ENCODE results near the gene MRPL50.

MRPL50 gene

GRCh38 chr9:101375546-101375945 lies 22.9 kb downstream of the MRPL50 start:
- no peak for DNase-seq (ENCODE audit: low read depth in 3 of 3)

GRCh38 chr9:101372327-101373118 lies 25.9 kb downstream of the MRPL50 start:
- DNase-seq (ENCODE audit: low read depth in 3 of 3): no peak

- no peak for DNase-seq (ENCODE audit: low read depth in 3 of 3)
These were observed 26.6 kb downstream of the MRPL50 start for GRCh38 chr9:101371813-101372212.

DNA sequence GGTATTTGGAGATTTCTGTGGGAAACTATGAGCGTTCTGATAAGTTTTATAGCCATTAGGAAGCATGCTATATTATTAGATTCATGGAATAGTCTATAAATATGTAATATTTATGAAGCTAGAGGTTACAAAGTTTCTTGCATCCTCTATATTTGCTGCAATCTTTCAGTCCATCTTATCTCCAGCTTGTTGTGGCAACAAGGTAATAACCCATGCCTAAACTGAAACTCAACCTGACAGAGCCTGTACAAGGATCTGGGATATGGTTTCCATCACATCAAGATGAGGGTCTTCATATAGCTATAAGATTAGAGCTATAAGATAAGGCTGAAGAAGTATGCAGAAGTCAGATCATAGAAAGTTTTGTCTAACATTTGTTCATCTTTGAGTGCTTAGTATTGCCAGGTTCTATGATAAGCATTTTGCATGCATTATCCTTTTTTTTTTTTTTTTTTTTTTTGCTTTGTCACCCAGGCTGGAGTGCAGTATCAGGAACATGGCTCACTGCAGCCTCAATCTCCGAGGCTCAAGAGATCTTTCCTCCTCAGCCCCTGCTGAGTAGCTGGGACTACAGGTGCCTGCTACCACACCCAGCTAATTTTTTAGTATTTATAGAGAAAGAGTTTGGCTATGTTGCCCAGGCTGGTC lies 28.4 kb downstream of the MRPL50 start:
- DNase-seq (ENCODE audit: low read depth in 3 of 3): no peak

- no peak for DNase-seq (ENCODE audit: low read depth in 3 of 3)
These were observed 29.1 kb downstream of the MRPL50 start for GRCh38 chr9:101369286-101369685.

- no peak for DNase-seq (ENCODE audit: low read depth in 3 of 3)
These were observed 31.1 kb downstream of the MRPL50 start for GRCh38 chr9:101367323-101367722.

GRCh38 chr9:101366038-101366756 lies 32.2 kb downstream of the MRPL50 start:
- DNase-seq (ENCODE audit: low read depth in 3 of 3): no peak

DNA sequence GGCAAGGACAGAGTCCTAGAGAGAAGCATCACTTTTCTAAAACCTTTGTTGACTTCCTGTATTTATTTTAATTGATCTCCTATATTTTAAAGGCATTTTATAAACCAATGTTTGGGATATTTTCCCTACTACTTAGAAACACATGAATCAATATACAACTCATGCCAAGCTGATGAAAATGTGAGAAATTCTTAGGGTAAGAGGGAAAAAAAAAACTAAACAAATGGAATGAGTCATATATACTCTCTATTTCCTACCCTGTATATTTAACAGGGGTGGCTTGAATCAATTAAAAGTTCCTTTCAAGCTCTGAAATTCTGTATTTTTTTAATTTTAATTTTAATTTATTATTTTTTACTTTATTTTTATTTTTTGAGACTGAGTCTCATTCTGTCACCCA lies 33.2 kb downstream of the MRPL50 start:
- DNase-seq (ENCODE audit: low read depth in 3 of 3): no peak

GRCh38 chr9:101362450-101362849 lies 36.0 kb downstream of the MRPL50 start:
- DNase-seq (ENCODE audit: low read depth in 3 of 3): no peak

GRCh38 chr9:101360647-101361046 lies 37.8 kb downstream of the MRPL50 start:
- no peak for DNase-seq (ENCODE audit: low read depth in 3 of 3)

GRCh38 chr9:101359679-101360078 lies 38.7 kb downstream of the MRPL50 start:
- no peak for DNase-seq (ENCODE audit: low read depth in 3 of 3)

GRCh38 chr9:101356619-101357018 lies 41.8 kb downstream of the MRPL50 start:
- DNase-seq (ENCODE audit: low read depth in 3 of 3): no peak

- DNase-seq (ENCODE audit: low read depth in 3 of 3): no peak
These were observed 43.4 kb downstream of the MRPL50 start for GRCh38 chr9:101354765-101355708.

DNA sequence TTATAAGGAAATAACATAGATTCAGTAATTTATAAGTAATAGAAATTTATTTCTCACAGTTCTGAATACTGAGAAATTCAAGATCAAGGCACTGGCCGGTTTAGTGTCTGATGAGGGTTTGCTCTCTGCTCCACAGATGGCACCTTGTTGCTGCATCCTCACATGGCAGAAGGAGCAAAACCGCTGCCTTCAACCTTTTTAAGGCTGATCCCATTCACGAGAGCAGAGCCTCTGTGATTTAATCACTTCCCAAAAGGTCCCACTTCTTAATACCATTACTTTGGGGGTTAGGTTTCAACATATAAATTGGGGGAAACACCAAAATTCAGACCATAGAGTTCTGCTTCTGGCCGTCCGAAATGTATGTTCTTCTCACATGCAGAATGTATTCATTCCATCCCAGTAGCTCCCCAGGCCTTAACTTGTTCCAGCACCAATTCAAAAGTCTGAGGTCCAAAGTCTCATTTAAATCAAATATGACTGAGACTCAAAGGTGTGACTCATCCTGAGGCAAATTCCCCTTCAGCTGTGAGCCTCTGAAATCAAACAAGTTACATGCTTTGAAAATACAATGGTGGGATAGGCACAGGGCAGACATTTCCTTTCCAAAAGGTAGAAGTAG lies 44.2 kb downstream of the MRPL50 start:
- no peak for DNase-seq (ENCODE audit: low read depth in 3 of 3)

DNA sequence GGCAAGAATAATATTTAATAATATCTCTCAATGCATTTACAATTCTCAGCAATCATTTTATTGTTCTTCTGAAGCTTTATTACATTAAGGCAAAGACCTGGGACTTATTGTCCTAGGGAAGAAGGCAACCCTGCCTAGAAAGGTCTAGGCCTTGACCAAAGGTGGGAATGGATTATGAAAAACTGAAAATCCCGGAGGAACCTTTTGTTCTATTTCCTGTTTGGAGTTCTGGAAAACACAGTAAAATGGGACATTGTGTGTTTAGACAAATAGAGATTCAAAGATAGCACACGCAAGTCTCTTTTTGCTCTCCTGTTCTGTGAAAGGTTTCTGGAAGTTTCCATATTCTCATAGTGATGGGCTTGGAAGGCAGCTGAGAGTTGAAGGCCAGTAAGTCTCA lies 44.7 kb downstream of the MRPL50 start:
- no peak for DNase-seq (ENCODE audit: low read depth in 3 of 3)

GRCh38 chr9:101352892-101353463 lies 45.4 kb downstream of the MRPL50 start:
- DNase-seq (ENCODE audit: low read depth in 3 of 3): no peak

DNA sequence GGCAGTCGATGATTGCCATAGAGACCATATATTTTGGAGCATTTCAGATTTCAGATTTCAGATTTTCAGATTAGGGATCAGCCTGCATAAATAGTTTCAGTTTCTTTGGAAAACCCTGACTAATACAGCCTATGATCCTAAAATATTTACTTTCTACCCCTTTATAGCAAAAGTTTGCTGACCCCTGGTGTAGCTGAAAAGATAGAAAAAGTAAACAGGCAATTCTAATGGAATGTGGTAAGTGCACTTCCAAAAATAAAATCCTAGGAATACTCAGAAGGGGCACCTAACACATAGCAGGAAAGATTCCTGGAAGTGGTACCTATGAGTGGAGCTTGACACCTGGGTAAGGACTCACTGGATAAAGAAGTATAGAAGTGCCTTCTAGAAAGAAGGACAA lies 48.1 kb downstream of the MRPL50 start:
- no peak for DNase-seq (ENCODE audit: low read depth in 3 of 3)

DNA sequence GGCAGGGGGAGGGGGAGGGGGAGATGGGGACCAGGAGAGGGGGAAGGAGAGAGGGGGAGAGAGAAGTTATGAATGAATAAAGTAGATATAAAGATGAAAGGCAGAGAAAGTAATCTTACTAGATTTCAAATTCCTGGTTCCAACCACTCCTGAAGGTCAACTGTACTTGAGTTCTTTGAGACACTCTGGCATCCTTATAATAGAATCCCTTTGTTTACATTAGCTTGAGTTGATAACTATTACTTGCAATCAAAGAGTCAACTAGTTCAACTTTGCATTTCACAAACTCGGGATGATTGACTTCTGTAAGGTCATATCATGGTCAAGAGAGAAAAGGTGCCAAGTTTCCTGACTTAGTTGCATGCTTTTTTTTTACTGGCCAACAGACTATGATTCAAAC lies 55.8 kb downstream of the MRPL50 start:
- no peak for DNase-seq (ENCODE audit: low read depth in 3 of 3)

DNA sequence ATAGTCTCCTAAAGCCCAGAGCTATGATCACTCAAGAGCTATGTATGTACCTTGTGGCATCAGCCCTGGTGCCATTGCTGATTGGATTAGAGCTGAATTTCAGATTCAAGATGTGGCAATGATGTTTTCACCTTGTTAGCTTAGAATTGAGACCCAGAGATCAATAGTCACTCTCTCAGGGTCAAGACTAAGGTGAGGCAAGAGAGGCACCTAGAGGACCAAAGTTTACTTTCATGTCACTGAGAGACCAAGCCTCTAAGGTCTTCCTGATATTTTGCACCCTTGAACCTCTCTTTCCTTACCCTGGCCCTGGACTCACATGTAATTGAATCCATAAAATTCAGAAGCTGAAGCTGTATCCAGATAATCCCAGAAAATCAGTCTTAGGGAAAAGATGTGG lies 56.5 kb downstream of the MRPL50 start:
- DNase-seq (ENCODE audit: low read depth in 3 of 3): no peak

Data from stimulated activated CD4-positive, alpha-beta T cell treated with anti-CD3 and anti-CD28 coated beads, TNF-alpha, amount 100 ng/mL, for 4 hours (primary cell).